ENCODE results near the gene MYO7B. TPM values are rescaled to one million over a fixed set of nuclear protein-coding genes. Genes with fewer than 3 reads are reported as not detected.

MYO7B gene
- total RNA-seq, 4 donors from 2014 or later: 2.3 to 13.0 (median 4.8) TPM

- 75 to 79% methylated on average over 13 to 17 of the region's 17 CpGs for WGBS, 2 donors
- no peak for TF ChIP-seq POLR2A (IDR thresholded peaks at IDR 0.05)
- TF ChIP-seq, protein P1, sequence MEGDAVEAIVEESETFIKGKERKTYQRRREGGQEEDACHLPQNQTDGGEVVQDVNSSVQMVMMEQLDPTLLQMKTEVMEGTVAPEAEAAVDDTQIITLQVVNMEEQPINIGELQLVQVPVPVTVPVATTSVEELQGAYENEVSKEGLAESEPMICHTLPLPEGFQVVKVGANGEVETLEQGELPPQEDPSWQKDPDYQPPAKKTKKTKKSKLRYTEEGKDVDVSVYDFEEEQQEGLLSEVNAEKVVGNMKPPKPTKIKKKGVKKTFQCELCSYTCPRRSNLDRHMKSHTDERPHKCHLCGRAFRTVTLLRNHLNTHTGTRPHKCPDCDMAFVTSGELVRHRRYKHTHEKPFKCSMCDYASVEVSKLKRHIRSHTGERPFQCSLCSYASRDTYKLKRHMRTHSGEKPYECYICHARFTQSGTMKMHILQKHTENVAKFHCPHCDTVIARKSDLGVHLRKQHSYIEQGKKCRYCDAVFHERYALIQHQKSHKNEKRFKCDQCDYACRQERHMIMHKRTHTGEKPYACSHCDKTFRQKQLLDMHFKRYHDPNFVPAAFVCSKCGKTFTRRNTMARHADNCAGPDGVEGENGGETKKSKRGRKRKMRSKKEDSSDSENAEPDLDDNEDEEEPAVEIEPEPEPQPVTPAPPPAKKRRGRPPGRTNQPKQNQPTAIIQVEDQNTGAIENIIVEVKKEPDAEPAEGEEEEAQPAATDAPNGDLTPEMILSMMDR (IDR thresholded peaks at IDR 0.05): no peak
- no peak overlapping the region for H3K4me3 ChIP-seq (ENCODE audit: low read depth, poor library complexity, severe bottlenecking)
- intact Hi-C loops (cut with DNase I; ENCODE audit: low total_unique reads): no loop called here
- DNase-seq (ENCODE audit: low spot score in 2 of 2): no peak
These were observed 107.4 kb downstream of the MYO7B start for GRCh38 chr2:127642706-127643438.

GRCh38 chr2:127643439-127644065 lies 108.1 kb downstream of the MYO7B start:
- intact Hi-C loops (cut with DNase I; ENCODE audit: low total_unique reads): no loop called here
- DNase-seq (ENCODE audit: low spot score in 2 of 2): no peak
- H3K4me3 ChIP-seq (ENCODE audit: low read depth, poor library complexity, severe bottlenecking): no peak overlapping the region
- TF ChIP-seq POLR2A (IDR thresholded peaks at IDR 0.05): no peak
- TF ChIP-seq, protein P1 (IDR thresholded peaks at IDR 0.05): no peak
- WGBS, 2 donors: 86 to 89% methylated on average over 15 of the region's 15 CpGs

- no peak for DNase-seq (ENCODE audit: low spot score in 2 of 2)
- intact Hi-C loops (cut with DNase I; ENCODE audit: low total_unique reads): no loop called here
- WGBS, 2 donors: 88 to 92% methylated on average over 19 of the region's 19 CpGs
- no peak overlapping the region for H3K4me3 ChIP-seq (ENCODE audit: low read depth, poor library complexity, severe bottlenecking)
- TF ChIP-seq, protein P1 (IDR thresholded peaks at IDR 0.05): no peak
These were observed 108.9 kb downstream of the MYO7B start for GRCh38 chr2:127644066-127645025.

- intact Hi-C loops (cut with DNase I; ENCODE audit: low total_unique reads): no loop called here
- TF ChIP-seq, protein P1 (IDR thresholded peaks at IDR 0.05): no peak
- TF ChIP-seq POLR2A (IDR thresholded peaks at IDR 0.05): no peak
- no peak overlapping the region for H3K4me3 ChIP-seq (ENCODE audit: low read depth, poor library complexity, severe bottlenecking)
- DNase-seq (ENCODE audit: low spot score in 2 of 2): no peak
- 74 to 83% methylated on average over 1 of the region's 1 CpG for WGBS, 2 donors
These were observed 109.5 kb downstream of the MYO7B start for GRCh38 chr2:127645026-127645394.

DNA sequence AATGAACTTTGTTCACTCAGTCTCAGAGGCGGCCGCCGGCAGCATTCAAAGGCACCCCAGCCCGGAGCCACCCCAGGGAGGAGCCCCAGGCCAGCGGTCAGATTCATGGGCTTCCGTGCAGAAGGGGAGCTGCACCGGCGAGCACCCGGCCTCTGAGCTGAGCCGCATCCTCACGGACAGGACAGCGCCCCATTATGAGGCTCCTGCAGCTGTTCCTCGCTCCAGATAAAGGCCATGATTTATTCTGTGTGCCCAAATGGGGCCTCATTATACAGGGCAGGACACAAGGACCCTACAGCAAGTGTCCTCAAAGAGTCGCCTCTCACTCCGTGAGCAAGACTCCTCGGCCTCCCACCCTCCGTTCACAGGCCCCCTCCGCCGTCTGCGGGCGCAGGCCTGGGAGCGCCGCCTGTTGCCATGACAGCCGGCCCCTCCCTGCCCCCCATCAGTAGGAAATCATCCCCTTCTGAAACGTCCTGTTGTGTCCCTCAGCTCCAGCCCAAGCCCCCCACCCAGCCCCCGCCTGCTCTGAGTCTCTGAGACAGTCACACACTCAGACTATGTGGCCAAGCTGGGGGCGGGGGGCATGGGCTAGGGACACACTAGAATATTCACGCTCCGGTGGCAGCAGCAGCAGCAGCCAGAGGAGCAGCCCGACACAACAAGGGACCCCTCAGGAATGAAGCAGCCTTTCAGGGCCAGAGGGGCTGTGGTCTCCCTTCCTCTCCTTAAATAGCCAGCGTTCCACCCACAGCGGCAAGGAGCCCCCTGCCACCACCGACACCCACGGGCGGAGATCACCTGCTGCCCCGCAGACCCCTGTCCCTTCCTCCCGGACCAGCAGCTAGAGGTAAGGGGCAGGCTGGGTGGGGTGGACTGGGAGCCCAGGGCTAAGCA lies 110.2 kb downstream of the MYO7B start, which contains the start of gene GPR17:
TSS of gene GPR17 (plus strand) at position 759 of the 897 bp plus-strand sequence. CDS start 4,583 bp downstream, outside the sequence.
- intact Hi-C loops (cut with DNase I; ENCODE audit: low total_unique reads): no loop called here
- TF ChIP-seq POLR2A (IDR thresholded peaks at IDR 0.05): no peak
- TF ChIP-seq, protein P1 (IDR thresholded peaks at IDR 0.05): no peak
- DNase-seq (ENCODE audit: low spot score in 2 of 2): no peak
- WGBS, 2 donors: 87 to 88% methylated on average over 35 to 37 of the region's 37 CpGs
- no peak within 1 kb of the TSS for H3K4me3 ChIP-seq (ENCODE audit: low read depth, poor library complexity, severe bottlenecking)

All from lower leg skin (tissue), 4 donors.